Measurements from ENCODE around the gene OAS3. TPM values are rescaled to one million over a fixed set of nuclear protein-coding genes. Genes with fewer than 3 reads are reported as not detected.

Gene OAS3
- total RNA-seq, 1 donor from 2014 or later: not detected

DNA sequence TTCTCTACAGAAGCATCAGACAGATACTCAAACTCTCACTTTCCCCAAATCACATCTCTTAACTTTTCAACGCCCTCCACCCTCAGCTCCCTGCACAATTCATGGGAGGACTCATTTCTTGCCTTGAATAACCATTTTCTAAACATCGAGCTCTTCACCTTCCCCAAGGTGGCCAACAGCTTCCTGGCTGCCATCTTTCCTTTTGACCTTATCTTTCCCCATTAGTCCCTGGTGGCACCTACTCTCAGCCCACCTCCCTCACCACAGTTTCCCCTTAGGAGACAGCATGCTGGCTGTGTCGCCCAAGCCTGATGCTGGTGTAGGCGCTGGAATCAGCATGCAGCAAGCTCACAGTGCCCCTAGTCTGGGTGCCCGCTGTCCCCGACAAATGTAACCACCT lies 39.9 kb upstream of the OAS3 start:
- Mint-ChIP-seq H3K36me3 (ENCODE audit: unreplicated experiment) (no peaks in the 10 kb centered on the region), H3K4me3 (ENCODE audit: unreplicated experiment) (no peak overlapping the region), H3K27ac (ENCODE audit: unreplicated experiment) (no peak overlapping the region), H3K4me1 (ENCODE audit: low read depth, unreplicated experiment) (peaks cover 1% of the 10 kb centered on the region), H3K9me3 (ENCODE audit: unreplicated experiment) (no peaks in the 10 kb centered on the region), H3K27me3 (ENCODE audit: unreplicated experiment) (no peaks in the 10 kb centered on the region)
- TF ChIP-seq, protein P1, sequence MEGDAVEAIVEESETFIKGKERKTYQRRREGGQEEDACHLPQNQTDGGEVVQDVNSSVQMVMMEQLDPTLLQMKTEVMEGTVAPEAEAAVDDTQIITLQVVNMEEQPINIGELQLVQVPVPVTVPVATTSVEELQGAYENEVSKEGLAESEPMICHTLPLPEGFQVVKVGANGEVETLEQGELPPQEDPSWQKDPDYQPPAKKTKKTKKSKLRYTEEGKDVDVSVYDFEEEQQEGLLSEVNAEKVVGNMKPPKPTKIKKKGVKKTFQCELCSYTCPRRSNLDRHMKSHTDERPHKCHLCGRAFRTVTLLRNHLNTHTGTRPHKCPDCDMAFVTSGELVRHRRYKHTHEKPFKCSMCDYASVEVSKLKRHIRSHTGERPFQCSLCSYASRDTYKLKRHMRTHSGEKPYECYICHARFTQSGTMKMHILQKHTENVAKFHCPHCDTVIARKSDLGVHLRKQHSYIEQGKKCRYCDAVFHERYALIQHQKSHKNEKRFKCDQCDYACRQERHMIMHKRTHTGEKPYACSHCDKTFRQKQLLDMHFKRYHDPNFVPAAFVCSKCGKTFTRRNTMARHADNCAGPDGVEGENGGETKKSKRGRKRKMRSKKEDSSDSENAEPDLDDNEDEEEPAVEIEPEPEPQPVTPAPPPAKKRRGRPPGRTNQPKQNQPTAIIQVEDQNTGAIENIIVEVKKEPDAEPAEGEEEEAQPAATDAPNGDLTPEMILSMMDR (IDR thresholded peaks at IDR 0.05; ENCODE audit: partially characterized antibody, unreplicated experiment): no peak
- no peak for DNase-seq

- peak; percentile 33 for DNase-seq
- H3K36me3 Mint-ChIP-seq (ENCODE audit: unreplicated experiment): no peaks in the 10 kb centered on the region
- H3K27ac Mint-ChIP-seq (ENCODE audit: unreplicated experiment): no peak overlapping the region
- no peaks in the 10 kb centered on the region for H3K27me3 Mint-ChIP-seq (ENCODE audit: unreplicated experiment)
- TF ChIP-seq, protein P1 (IDR thresholded peaks at IDR 0.05; ENCODE audit: partially characterized antibody, unreplicated experiment): peak; percentile 77
- peaks cover 1% of the 10 kb centered on the region for H3K4me1 Mint-ChIP-seq (ENCODE audit: low read depth, unreplicated experiment)
- no peaks in the 10 kb centered on the region for H3K9me3 Mint-ChIP-seq (ENCODE audit: unreplicated experiment)
- H3K4me3 Mint-ChIP-seq (ENCODE audit: unreplicated experiment): no peak overlapping the region
Observed at GRCh38 chr12:112900298-112901145, 37.8 kb upstream of the OAS3 start.

GRCh38 chr12:112901271-112901670 lies 37.0 kb upstream of the OAS3 start:
- Mint-ChIP-seq H3K9me3 (ENCODE audit: unreplicated experiment) (no peaks in the 10 kb centered on the region), H3K4me3 (ENCODE audit: unreplicated experiment) (no peak overlapping the region), H3K4me1 (ENCODE audit: low read depth, unreplicated experiment) (peaks cover 1% of the 10 kb centered on the region), H3K27ac (ENCODE audit: unreplicated experiment) (no peak overlapping the region), H3K36me3 (ENCODE audit: unreplicated experiment) (no peaks in the 10 kb centered on the region), H3K27me3 (ENCODE audit: unreplicated experiment) (no peaks in the 10 kb centered on the region)
- TF ChIP-seq, protein P1 (IDR thresholded peaks at IDR 0.05; ENCODE audit: partially characterized antibody, unreplicated experiment): no peak
- DNase-seq: no peak

- Mint-ChIP-seq H3K4me3 (ENCODE audit: unreplicated experiment) (no peak overlapping the region), H3K9me3 (ENCODE audit: unreplicated experiment) (no peaks in the 10 kb centered on the region), H3K4me1 (ENCODE audit: low read depth, unreplicated experiment) (no peaks in the 10 kb centered on the region), H3K36me3 (ENCODE audit: unreplicated experiment) (no peaks in the 10 kb centered on the region), H3K27me3 (ENCODE audit: unreplicated experiment) (peaks cover 1% of the 10 kb centered on the region), H3K27ac (ENCODE audit: unreplicated experiment) (no peak overlapping the region)
- DNase-seq: no peak
- TF ChIP-seq, protein P1 (IDR thresholded peaks at IDR 0.05; ENCODE audit: partially characterized antibody, unreplicated experiment): no peak
Observed at GRCh38 chr12:112904571-112904970, 33.7 kb upstream of the OAS3 start.

DNA sequence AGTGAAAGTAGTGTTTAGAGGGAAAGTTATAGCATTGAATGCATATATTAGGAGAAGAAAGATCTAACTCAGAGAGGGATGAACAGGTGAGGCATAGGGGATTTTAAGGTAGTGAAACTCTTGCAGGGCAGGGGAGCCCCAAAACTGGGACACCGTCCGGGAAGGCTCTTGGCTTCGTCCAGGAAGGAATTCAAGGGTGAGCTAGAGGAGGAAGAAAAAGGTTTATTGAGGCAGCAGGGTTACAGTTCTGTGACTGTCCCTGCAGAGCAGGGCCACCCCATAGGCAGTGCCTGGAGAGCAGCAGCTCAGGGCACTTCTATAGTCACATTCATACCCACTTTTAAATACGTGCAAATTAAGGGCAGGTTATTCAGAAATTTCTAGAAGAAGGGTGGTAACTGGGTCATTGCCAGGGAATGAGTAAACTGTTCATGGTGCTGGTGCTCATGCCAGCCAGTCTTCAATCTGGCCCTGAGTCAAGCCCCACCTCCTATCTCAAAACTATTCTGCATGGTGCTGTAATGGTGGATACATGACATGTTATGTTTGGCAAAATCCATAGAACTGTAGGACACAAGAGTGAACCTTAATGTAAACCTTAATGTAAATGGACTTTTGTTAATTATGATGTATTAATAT lies 32.7 kb upstream of the OAS3 start:
- Mint-ChIP-seq H3K27ac (ENCODE audit: unreplicated experiment) (no peak overlapping the region), H3K9me3 (ENCODE audit: unreplicated experiment) (peaks cover 3% of the 10 kb centered on the region), H3K27me3 (ENCODE audit: unreplicated experiment) (peaks cover 1% of the 10 kb centered on the region), H3K4me1 (ENCODE audit: low read depth, unreplicated experiment) (no peaks in the 10 kb centered on the region), H3K4me3 (ENCODE audit: unreplicated experiment) (no peak overlapping the region), H3K36me3 (ENCODE audit: unreplicated experiment) (peaks cover 4% of the 10 kb centered on the region)
- TF ChIP-seq, protein P1 (IDR thresholded peaks at IDR 0.05; ENCODE audit: partially characterized antibody, unreplicated experiment): no peak
- DNase-seq: no peak
